Stimulated activated CD4-positive, alpha-beta T cell treated with anti-CD3 and anti-CD28 coated beads, Interleukin-2, amount 100 ng/mL, for 48 hours (primary cell): Measurements from ENCODE around the gene POC1B.

Experiments
- DNase-seq, 2 donors: peaks; one replicate each; pipeline ENCODE4 v3.0.0-alpha.2; 2020

Gene POC1B

GRCh38 chr12:89414851-89415250 lies 111.0 kb downstream of the POC1B start:
- no peak for DNase-seq

GRCh38 chr12:89414322-89414721 lies 111.5 kb downstream of the POC1B start:
- no peak for DNase-seq

GRCh38 chr12:89413234-89413633 lies 112.6 kb downstream of the POC1B start:
- no peak for DNase-seq

GRCh38 chr12:89412665-89413064 lies 113.2 kb downstream of the POC1B start:
- no peak for DNase-seq

- DNase-seq: no peak
These were observed 114.0 kb downstream of the POC1B start for GRCh38 chr12:89411846-89412245.

GRCh38 chr12:89411234-89411633 lies 114.6 kb downstream of the POC1B start:
- DNase-seq: no peak

GRCh38 chr12:89405626-89406345 lies 120.1 kb downstream of the POC1B start:
- DNase-seq: no peak

GRCh38 chr12:89401433-89402058 lies 124.3 kb downstream of the POC1B start:
- no peak for DNase-seq

- no peak for DNase-seq
These were observed 125.4 kb downstream of the POC1B start for GRCh38 chr12:89400415-89400814.

GRCh38 chr12:89395712-89396111 lies 130.1 kb downstream of the POC1B start:
- DNase-seq: no peak

GRCh38 chr12:89393551-89394121 lies 132.2 kb downstream of the POC1B start:
- DNase-seq: no peak

- DNase-seq: no peak
These were observed 133.5 kb downstream of the POC1B start for GRCh38 chr12:89392391-89392790.

GRCh38 chr12:89391726-89392336 lies 134.0 kb downstream of the POC1B start:
- DNase-seq: no peak

GRCh38 chr12:89390802-89391673 lies 134.8 kb downstream of the POC1B start:
- DNase-seq: no peak

GRCh38 chr12:89389755-89390661 lies 135.8 kb downstream of the POC1B start:
- DNase-seq: no peak

GRCh38 chr12:89386138-89386537 lies 139.7 kb downstream of the POC1B start:
- DNase-seq: no peak

GRCh38 chr12:89384807-89385206 lies 141.0 kb downstream of the POC1B start:
- no peak for DNase-seq

GRCh38 chr12:89384050-89384758 lies 141.6 kb downstream of the POC1B start:
- DNase-seq: no peak

- DNase-seq: no peak
These were observed 142.4 kb downstream of the POC1B start for GRCh38 chr12:89383235-89384049.

- no peak for DNase-seq
These were observed 143.5 kb downstream of the POC1B start for GRCh38 chr12:89382328-89382727.
